KOPT-K1 (cell line): ENCODE results near the gene TMPRSS13.

Experiments used
- H3K27ac ChIP-seq: fragments of 200-600 bp; sonication (generic); 2 replicates; pipeline ENCODE4 v1.5.1; 2016; ENCODE audit warnings: antibody characterized with exemption, mild to moderate bottlenecking, low read depth, low read length; ENCODE audit not compliant: poor library complexity, severe bottlenecking
- H3K36me3 ChIP-seq: fragments of 200-600 bp; sonication (generic); 2 replicates; pipeline ENCODE4 v1.5.1; 2017; ENCODE audit warnings: antibody characterized with exemption, mild to moderate bottlenecking, low read length, moderate library complexity; ENCODE audit not compliant: insufficient read depth
- H3K9me3 ChIP-seq: fragments of 200-600 bp; sonication (generic); 2 replicates; pipeline ENCODE4 v1.5.1; 2017; ENCODE audit warnings: antibody characterized with exemption, low read length, mild to moderate bottlenecking; ENCODE audit not compliant: insufficient read depth, poor library complexity, severe bottlenecking

Gene TMPRSS13

GRCh38 chr11:117882311-117882905 is 46.8 kb downstream of the TMPRSS13 start:
- H3K36me3 ChIP-seq: no peaks in the 10 kb centered on the region
- no peak overlapping the region for H3K27ac ChIP-seq
- no peaks in the 10 kb centered on the region for H3K9me3 ChIP-seq

GRCh38 chr11:117881217-117881616 is 48.0 kb downstream of the TMPRSS13 start:
- H3K27ac ChIP-seq: no peak overlapping the region
- H3K9me3 ChIP-seq: no peaks in the 10 kb centered on the region
- H3K36me3 ChIP-seq: no peaks in the 10 kb centered on the region

GRCh38 chr11:117879516-117880480 is 49.4 kb downstream of the TMPRSS13 start:
- Histone ChIP-seq H3K27ac (no peak overlapping the region), H3K9me3 (no peaks in the 10 kb centered on the region), H3K36me3 (no peaks in the 10 kb centered on the region)

GRCh38 chr11:117878939-117879475 is 50.2 kb downstream of the TMPRSS13 start:
- Histone ChIP-seq H3K36me3 (no peaks in the 10 kb centered on the region), H3K9me3 (no peaks in the 10 kb centered on the region), H3K27ac (no peak overlapping the region)

- H3K27ac ChIP-seq: no peak overlapping the region
- no peaks in the 10 kb centered on the region for H3K9me3 ChIP-seq
These were observed 50.8 kb downstream of the TMPRSS13 start for GRCh38 chr11:117878314-117878938.

GRCh38 chr11:117877120-117877784 is 52.0 kb downstream of the TMPRSS13 start:
- no peaks in the 10 kb centered on the region for H3K9me3 ChIP-seq
- no peak overlapping the region for H3K27ac ChIP-seq
- no peaks in the 10 kb centered on the region for H3K36me3 ChIP-seq

More at GRCh38 chr11:117878314-117878938, 50.8 kb downstream of the TMPRSS13 start:
- H3K36me3 ChIP-seq: no peaks in the 10 kb centered on the region

- no peak within 1 kb of the TSS for H3K27ac ChIP-seq
- H3K9me3 ChIP-seq: no peaks in the 10 kb centered on the region
- no peaks in the 10 kb centered on the region for H3K36me3 ChIP-seq
These were observed 52.7 kb downstream of the TMPRSS13 start, which contains the start of gene FXYD6 for GRCh38 chr11:117876341-117877119. TSS of gene FXYD6 (minus strand) at chr11:117876658. CDS start at chr11:117842776, 33,882 bp downstream.

- H3K36me3 ChIP-seq: no peaks in the 10 kb centered on the region
- no peak overlapping the region for H3K27ac ChIP-seq
- no peaks in the 10 kb centered on the region for H3K9me3 ChIP-seq
These were observed 53.2 kb downstream of the TMPRSS13 start for GRCh38 chr11:117876059-117876340.

GRCh38 chr11:117875382-117876058 is 53.7 kb downstream of the TMPRSS13 start:
- H3K27ac ChIP-seq: no peak overlapping the region
- no peaks in the 10 kb centered on the region for H3K9me3 ChIP-seq
- H3K36me3 ChIP-seq: no peaks in the 10 kb centered on the region

- no peaks in the 10 kb centered on the region for H3K9me3 ChIP-seq
- H3K27ac ChIP-seq: no peak overlapping the region
- no peaks in the 10 kb centered on the region for H3K36me3 ChIP-seq
These were observed 54.3 kb downstream of the TMPRSS13 start for GRCh38 chr11:117874910-117875381.

GRCh38 chr11:117874253-117874909 is 54.8 kb downstream of the TMPRSS13 start:
- H3K9me3 ChIP-seq: no peaks in the 10 kb centered on the region
- H3K27ac ChIP-seq: no peak overlapping the region
- no peaks in the 10 kb centered on the region for H3K36me3 ChIP-seq

- H3K27ac ChIP-seq: no peak overlapping the region
- H3K9me3 ChIP-seq: no peaks in the 10 kb centered on the region
- no peaks in the 10 kb centered on the region for H3K36me3 ChIP-seq
These were observed 55.4 kb downstream of the TMPRSS13 start for GRCh38 chr11:117873828-117874125.

GRCh38 chr11:117872975-117873827 is 56.0 kb downstream of the TMPRSS13 start:
- H3K36me3 ChIP-seq: no peaks in the 10 kb centered on the region
- H3K9me3 ChIP-seq: no peaks in the 10 kb centered on the region

More at GRCh38 chr11:117872975-117873827, 56.0 kb downstream of the TMPRSS13 start:
- no peak overlapping the region for H3K27ac ChIP-seq
